ENCODE results near the gene PLEKHA6. TPM values are rescaled to one million over a fixed set of nuclear protein-coding genes. Genes with fewer than 3 reads are reported as not detected.

PLEKHA6 gene
- polyA plus RNA-seq, 1 donor from 2014 or later = 22.6 TPM

DNA sequence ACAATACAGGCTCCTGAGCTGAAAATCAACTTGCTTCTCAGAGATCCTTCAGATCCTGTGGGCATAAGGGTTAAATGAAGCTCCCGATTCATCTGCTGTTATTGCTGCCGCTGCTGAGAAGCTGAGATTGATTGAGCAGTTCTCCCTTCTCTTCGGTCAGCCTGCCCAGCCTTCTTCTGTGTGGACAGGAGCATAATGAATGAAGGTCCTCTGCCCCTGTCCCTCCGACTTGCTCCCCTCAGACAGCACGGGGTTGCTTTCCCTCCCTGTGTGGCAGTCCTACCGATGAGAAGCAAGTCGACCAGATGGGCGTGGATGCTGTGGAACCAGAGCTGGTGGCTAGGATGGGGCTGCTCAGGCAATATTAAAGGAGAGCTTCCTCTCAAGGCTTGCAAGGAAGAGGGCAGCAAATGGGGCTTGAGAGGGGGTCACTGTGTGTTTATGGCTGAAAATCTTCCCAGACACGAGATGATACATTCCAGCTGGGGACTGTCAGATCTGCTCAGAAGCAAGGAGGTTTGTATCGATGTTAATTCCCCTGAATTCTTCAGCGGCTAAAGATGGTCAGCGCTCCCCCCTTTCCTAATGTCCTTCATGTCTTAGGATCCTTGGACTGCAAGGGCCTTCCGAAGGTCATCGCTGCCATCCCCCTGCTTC lies 82.0 kb downstream of the PLEKHA6 start:
- no peak overlapping the region for H3K4me2 ChIP-seq (ENCODE audit: low read length)
- H2AFZ ChIP-seq (ENCODE audit: low read depth, low read length) = no peak overlapping the region
- H3K9me2 ChIP-seq (ENCODE audit: insufficient read depth, low read length) = no peaks in the 10 kb centered on the region
- no peak overlapping the region for H3K9ac ChIP-seq (ENCODE audit: low read length)
- peaks cover 7% of the 10 kb centered on the region for H4K20me1 ChIP-seq (ENCODE audit: insufficient read depth)
- H3K36me3 ChIP-seq (ENCODE audit: insufficient read depth, low read length) = peaks cover 8% of the 10 kb centered on the region
- H3K27ac ChIP-seq (ENCODE audit: low read length) = no peak overlapping the region
- no peaks in the 10 kb centered on the region for H3K79me2 ChIP-seq (replicated peaks; ENCODE audit: insufficient read depth, low read length)
- no peaks in the 10 kb centered on the region for H3K9me3 ChIP-seq (ENCODE audit: low read length)
- H3F3A ChIP-seq (ENCODE audit: insufficient read depth, low read length, poor library complexity, severe bottlenecking) = no peaks in the 10 kb centered on the region
- no peaks in the 10 kb centered on the region for H3K27me3 ChIP-seq (ENCODE audit: insufficient read depth, low read depth, low read length)
- no peak overlapping the region for H3K4me3 ChIP-seq (ENCODE audit: low read length)
- TF ChIP-seq, protein P1, sequence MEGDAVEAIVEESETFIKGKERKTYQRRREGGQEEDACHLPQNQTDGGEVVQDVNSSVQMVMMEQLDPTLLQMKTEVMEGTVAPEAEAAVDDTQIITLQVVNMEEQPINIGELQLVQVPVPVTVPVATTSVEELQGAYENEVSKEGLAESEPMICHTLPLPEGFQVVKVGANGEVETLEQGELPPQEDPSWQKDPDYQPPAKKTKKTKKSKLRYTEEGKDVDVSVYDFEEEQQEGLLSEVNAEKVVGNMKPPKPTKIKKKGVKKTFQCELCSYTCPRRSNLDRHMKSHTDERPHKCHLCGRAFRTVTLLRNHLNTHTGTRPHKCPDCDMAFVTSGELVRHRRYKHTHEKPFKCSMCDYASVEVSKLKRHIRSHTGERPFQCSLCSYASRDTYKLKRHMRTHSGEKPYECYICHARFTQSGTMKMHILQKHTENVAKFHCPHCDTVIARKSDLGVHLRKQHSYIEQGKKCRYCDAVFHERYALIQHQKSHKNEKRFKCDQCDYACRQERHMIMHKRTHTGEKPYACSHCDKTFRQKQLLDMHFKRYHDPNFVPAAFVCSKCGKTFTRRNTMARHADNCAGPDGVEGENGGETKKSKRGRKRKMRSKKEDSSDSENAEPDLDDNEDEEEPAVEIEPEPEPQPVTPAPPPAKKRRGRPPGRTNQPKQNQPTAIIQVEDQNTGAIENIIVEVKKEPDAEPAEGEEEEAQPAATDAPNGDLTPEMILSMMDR (IDR thresholded peaks at IDR 0.05; ENCODE audit: poor library complexity, severe bottlenecking) = no peak
- no peak for TF ChIP-seq SMC3 (conservative IDR thresholded peaks at IDR 0.05; ENCODE audit: poor library complexity)
- TF ChIP-seq RAD21 (conservative IDR thresholded peaks at IDR 0.05) = no peak

DNA sequence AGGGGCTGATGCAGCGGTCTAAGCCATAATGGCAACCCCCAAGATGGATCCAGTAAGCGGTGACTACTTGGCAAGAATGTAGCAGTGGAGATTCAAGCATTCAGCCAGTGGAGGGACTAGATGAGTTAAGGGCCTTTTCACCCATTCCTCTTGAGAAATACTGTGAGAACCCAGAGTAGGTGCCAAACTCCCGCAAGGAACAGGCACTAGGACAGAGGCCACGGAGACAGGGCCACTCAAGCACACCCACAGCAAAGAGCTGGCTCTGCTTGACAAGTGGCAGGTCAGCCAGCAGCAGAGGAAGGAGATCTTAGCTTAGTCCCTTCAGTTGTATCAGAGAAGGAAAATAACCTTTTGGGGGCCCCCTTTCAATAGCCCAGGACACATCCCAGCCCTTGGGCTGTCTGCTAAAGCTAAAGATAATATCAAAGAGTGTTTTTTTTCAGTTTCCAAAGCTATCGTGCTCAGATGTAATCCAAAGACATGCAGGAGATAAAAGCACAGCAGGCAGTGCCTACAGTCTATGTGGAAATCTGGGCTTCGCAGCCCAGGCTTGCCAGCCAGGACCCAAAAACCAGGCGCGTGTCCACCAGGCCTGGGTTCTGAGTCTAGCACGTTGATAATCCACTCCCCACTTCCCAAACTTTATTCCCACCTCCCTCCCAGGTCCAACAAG lies 83.9 kb downstream of the PLEKHA6 start:
- peaks cover 19% of the 10 kb centered on the region for H3K36me3 ChIP-seq (ENCODE audit: insufficient read depth, low read length)
- no peaks in the 10 kb centered on the region for H3K9me2 ChIP-seq (ENCODE audit: insufficient read depth, low read length)
- no peak overlapping the region for H2AFZ ChIP-seq (ENCODE audit: low read depth, low read length)
- no peak overlapping the region for H3K9ac ChIP-seq (ENCODE audit: low read length)
- H3K4me2 ChIP-seq (ENCODE audit: low read length) = no peak overlapping the region
- no peak overlapping the region for H3K4me3 ChIP-seq (ENCODE audit: low read length)
- no peaks in the 10 kb centered on the region for H3K79me2 ChIP-seq (replicated peaks; ENCODE audit: insufficient read depth, low read length)
- H3F3A ChIP-seq (ENCODE audit: insufficient read depth, low read length, poor library complexity, severe bottlenecking) = no peaks in the 10 kb centered on the region
- H3K27me3 ChIP-seq (ENCODE audit: insufficient read depth, low read depth, low read length) = no peaks in the 10 kb centered on the region
- peaks cover 7% of the 10 kb centered on the region for H4K20me1 ChIP-seq (ENCODE audit: insufficient read depth)
- no peak overlapping the region for H3K27ac ChIP-seq (ENCODE audit: low read length)
- no peaks in the 10 kb centered on the region for H3K9me3 ChIP-seq (ENCODE audit: low read length)
- TF ChIP-seq, protein P2, sequence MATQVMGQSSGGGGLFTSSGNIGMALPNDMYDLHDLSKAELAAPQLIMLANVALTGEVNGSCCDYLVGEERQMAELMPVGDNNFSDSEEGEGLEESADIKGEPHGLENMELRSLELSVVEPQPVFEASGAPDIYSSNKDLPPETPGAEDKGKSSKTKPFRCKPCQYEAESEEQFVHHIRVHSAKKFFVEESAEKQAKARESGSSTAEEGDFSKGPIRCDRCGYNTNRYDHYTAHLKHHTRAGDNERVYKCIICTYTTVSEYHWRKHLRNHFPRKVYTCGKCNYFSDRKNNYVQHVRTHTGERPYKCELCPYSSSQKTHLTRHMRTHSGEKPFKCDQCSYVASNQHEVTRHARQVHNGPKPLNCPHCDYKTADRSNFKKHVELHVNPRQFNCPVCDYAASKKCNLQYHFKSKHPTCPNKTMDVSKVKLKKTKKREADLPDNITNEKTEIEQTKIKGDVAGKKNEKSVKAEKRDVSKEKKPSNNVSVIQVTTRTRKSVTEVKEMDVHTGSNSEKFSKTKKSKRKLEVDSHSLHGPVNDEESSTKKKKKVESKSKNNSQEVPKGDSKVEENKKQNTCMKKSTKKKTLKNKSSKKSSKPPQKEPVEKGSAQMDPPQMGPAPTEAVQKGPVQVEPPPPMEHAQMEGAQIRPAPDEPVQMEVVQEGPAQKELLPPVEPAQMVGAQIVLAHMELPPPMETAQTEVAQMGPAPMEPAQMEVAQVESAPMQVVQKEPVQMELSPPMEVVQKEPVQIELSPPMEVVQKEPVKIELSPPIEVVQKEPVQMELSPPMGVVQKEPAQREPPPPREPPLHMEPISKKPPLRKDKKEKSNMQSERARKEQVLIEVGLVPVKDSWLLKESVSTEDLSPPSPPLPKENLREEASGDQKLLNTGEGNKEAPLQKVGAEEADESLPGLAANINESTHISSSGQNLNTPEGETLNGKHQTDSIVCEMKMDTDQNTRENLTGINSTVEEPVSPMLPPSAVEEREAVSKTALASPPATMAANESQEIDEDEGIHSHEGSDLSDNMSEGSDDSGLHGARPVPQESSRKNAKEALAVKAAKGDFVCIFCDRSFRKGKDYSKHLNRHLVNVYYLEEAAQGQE (IDR thresholded peaks at IDR 0.05; ENCODE audit: borderline replicate concordance) = no peak
- TF ChIP-seq EP300 (conservative IDR thresholded peaks at IDR 0.05; ENCODE audit: poor library complexity, severe bottlenecking) (no peak), RAD21 (conservative IDR thresholded peaks at IDR 0.05) (no peak), POLR2AphosphoS5 (IDR thresholded peaks at IDR 0.05) (no peak), SMC3 (conservative IDR thresholded peaks at IDR 0.05; ENCODE audit: poor library complexity) (no peak), MXI1 (conservative IDR thresholded peaks at IDR 0.05; ENCODE audit: poor library complexity, severe bottlenecking) (no peak), TAF1 (IDR thresholded peaks at IDR 0.05; ENCODE audit: low read depth) (no peak), EZH2 (IDR thresholded peaks at IDR 0.05; ENCODE audit: borderline replicate concordance, insufficient read depth, low read length, poor library complexity, severe bottlenecking) (no peak)
- TF ChIP-seq, protein P1 (IDR thresholded peaks at IDR 0.05; ENCODE audit: poor library complexity, severe bottlenecking) = no peak

All from neural cell (in vitro differentiated cells).